Upper lobe of left lung (tissue), 6 donors: ENCODE data around the gene PPIG. TPM values are rescaled to one million over a fixed set of nuclear protein-coding genes. Genes with fewer than 3 reads are reported as not detected.
"Not testable (repeated sequence)": the region's sequence is repeated elsewhere in the genome, so short reads cannot be mapped to it uniquely, and the experiment has no call there.

Source experiments
- ATAC-seq, 2 donors: fragments of 200-7000 bp; cut with Tn5 transposase; one replicate each; pipeline ENCODE4 v1.9.1; 2022; ENCODE audit warnings: mild to moderate bottlenecking in 2 of 2, moderate library complexity in 2 of 2; ENCODE audit not compliant: low FRiP score in 2 of 2
- DNase-seq, 2 donors: peaks; one replicate each; pipeline ENCODE4 v3.0.0-alpha.2; 2019 to 2020
- H3K27ac ChIP-seq, 4 donors: fragments of 200-600 bp; sonication (generic); one replicate each; pipeline ENCODE4 v1.5.1; 2016 to 2019
- H3K27me3 ChIP-seq, 4 donors: fragments of 200-600 bp; sonication (generic); one replicate each; pipeline ENCODE4 v1.5.1; 2017 to 2019
- H3K36me3 ChIP-seq, 4 donors: fragments of 200-600 bp; sonication (generic); one replicate each; pipeline ENCODE4 v1.5.1; 2016 to 2019
- H3K4me1 ChIP-seq, 4 donors: fragments of 200-600 bp; sonication (generic); one replicate each; pipeline ENCODE4 v1.5.1; 2018 to 2019
- H3K4me3 ChIP-seq, 4 donors: fragments of 200-600 bp; sonication (generic); one replicate each; pipeline ENCODE4 v1.5.1; 2017 to 2019; ENCODE audit warnings: mild to moderate bottlenecking in 2 of 4, moderate library complexity in 1 of 4
- H3K9me3 ChIP-seq, 4 donors: fragments of 200-600 bp; sonication (generic); one replicate each; pipeline ENCODE4 v1.5.1; 2018 to 2019
- CTCF ChIP-seq, 6 experiments: fragments of 450-650 bp in 4 of 6; fragments of 200-600 bp in 2 of 6; sonication (generic) in 2 of 6; IDR thresholded peaks; one replicate each; pipeline ENCODE4 v1.5.1; 2016 to 2019; ENCODE audit warnings: antibody characterized with exemption in 6 of 6
- EP300 ChIP-seq, 4 donors: sonication (generic); formaldehyde crosslinking; IDR thresholded peaks; one replicate each; pipeline ENCODE4 v1.5.1; 2017; ENCODE audit warnings: antibody characterized with exemption in 4 of 4, control low read depth in 2 of 4
- POLR2A ChIP-seq, 4 donors: fragments of 450-650 bp; IDR thresholded peaks; one replicate each; pipeline ENCODE4 v1.5.1; 2016 to 2017; ENCODE audit warnings: antibody characterized with exemption in 4 of 4, mild to moderate bottlenecking in 2 of 4
- POLR2AphosphoS5 ChIP-seq, 2 donors: sonication (generic); formaldehyde crosslinking; IDR thresholded peaks; one replicate each; pipeline ENCODE4 v1.5.1; 2017; ENCODE audit warnings: antibody characterized with exemption in 2 of 2
- WGBS, 2 donors: methylation state at CpG; one replicate each; pipeline ENCODE4 v1.1.5; 2017 to 2018; 5-methylcytosine and 5-hydroxymethylcytosine counted together
- total RNA-seq, 6 donors: library from RNA; depleted of rRNA in 4 of 6; stranded (reverse); fragments of >200 nt in 4 of 6; gene quantifications; one replicate each; pipeline versions ENCODE4 v1.1.0 to v1.2.1, GENCODE V29; 2016 to 2021
- donor health status: DM: no; HTN: no; CAD: no; lungs with moderate emphysema.
- donor health status: DM: no; HTN: yes; CAD: no; lungs with severe emphysema.

The PPIG gene
- total RNA-seq, 6 donors from 2014 or later: 27.3 to 69.5 (median 46.2) TPM

DNA sequence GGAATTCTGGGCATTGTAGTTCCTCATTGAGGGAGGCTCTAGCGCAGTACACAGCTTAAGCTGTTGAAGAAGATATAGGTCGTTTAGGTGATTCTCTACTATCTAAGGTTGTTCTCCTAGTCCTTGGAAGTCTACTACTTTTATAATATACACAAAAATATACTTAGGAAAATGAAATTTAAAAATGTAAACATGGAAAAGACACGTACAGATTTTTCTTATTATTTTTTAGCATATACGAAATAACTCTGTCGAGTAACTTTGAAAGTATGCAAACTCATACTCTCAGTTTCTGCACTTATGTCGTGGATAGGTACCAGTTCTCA is 10.2 kb upstream of the PPIG start:
- TF ChIP-seq CTCF (IDR thresholded peaks at IDR 0.05): no peak
- no peak for TF ChIP-seq POLR2AphosphoS5 (IDR thresholded peaks at IDR 0.05)
- TF ChIP-seq POLR2A (IDR thresholded peaks at IDR 0.05): no peak
- no peak for TF ChIP-seq EP300 (IDR thresholded peaks at IDR 0.05)
- peaks cover 0 to 14% (median 6%) of the 10 kb centered on the region in 4 donors for H3K4me1 ChIP-seq
- peak overlapping the region; percentile 45 to 77 (median 72) for H3K4me3 ChIP-seq
- no peak for ATAC-seq
- no peak for DNase-seq
- 32 to 36% methylated on average over 6 of the region's 6 CpGs for WGBS, 2 donors
- peak overlapping the region in 2 of 4 donors; percentile 77 to 84 for H3K27ac ChIP-seq
- no peaks in the 10 kb centered on the region for H3K36me3 ChIP-seq
- no peaks in the 10 kb centered on the region for H3K27me3 ChIP-seq
- H3K9me3 ChIP-seq: no peaks in the 10 kb centered on the region

DNA sequence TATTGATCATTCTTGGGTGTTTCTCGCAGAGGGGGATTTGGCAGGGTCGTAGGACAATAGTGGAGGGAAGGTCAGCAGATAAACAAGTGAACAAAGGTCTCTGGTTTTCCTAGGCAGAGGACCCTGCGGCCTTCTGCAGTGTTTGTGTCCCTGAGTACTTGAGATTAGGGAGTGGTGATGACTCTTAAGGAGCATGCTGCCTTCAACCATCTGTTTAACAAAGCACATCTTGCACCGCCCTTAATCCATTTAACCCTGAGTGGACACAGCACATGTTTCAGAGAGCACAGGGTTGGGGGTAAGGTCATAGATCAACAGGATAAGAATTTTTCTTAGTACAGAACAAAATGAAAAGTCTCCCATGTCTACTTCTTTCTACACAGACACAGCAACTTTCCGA is 9.6 kb upstream of the PPIG start:
- not testable (repeated sequence) for ATAC-seq, DNase-seq, H3K27me3 ChIP-seq, H3K9me3 ChIP-seq, H3K36me3 ChIP-seq, H3K27ac ChIP-seq, H3K4me3 ChIP-seq
- peaks cover 0 to 14% (median 6%) of the 10 kb centered on the region in 4 donors for H3K4me1 ChIP-seq
- 62 to 69% methylated on average over 5 of the region's 5 CpGs for WGBS, 2 donors

DNA sequence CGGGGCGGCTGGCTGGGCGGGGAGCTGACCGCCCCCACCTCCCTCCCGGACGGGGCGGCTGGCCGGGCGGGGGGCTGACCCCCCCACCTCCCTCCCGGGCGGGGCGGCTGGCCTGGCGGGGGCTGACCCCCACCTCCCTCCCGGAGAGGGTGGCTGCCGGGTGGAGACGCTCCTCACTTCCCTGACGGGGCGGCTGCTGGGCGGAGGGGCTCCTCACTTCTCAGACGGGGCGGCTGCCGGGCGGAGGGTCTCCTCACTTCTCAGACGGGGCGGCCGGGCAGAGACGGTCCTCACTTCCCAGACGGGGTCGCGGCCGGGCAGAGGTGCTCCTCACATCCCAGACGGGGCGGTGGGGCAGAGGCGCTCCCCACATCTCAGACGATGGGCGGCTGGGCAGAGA is 8.9 kb upstream of the PPIG start:
- ATAC-seq, H3K9me3 ChIP-seq, H3K4me3 ChIP-seq, H3K36me3 ChIP-seq, H3K27me3 ChIP-seq, H3K27ac ChIP-seq: not testable (repeated sequence)
- 99% methylated on average over 16 of the region's 36 CpGs; no CpG with 5 or more reads in 1 of the 2 donors for WGBS, 2 donors
- peak in 1 of 2 donors; percentile 78 for DNase-seq
- H3K4me1 ChIP-seq: peaks cover 0 to 14% (median 6%) of the 10 kb centered on the region in 4 donors

GRCh38 chr2:169579044-169579443 is 5.1 kb upstream of the PPIG start:
- DNase-seq (no peak), ATAC-seq (no peak)
- TF ChIP-seq POLR2AphosphoS5 (IDR thresholded peaks at IDR 0.05) (no peak), POLR2A (IDR thresholded peaks at IDR 0.05) (no peak), CTCF (IDR thresholded peaks at IDR 0.05) (no peak), EP300 (IDR thresholded peaks at IDR 0.05) (no peak)

DNA sequence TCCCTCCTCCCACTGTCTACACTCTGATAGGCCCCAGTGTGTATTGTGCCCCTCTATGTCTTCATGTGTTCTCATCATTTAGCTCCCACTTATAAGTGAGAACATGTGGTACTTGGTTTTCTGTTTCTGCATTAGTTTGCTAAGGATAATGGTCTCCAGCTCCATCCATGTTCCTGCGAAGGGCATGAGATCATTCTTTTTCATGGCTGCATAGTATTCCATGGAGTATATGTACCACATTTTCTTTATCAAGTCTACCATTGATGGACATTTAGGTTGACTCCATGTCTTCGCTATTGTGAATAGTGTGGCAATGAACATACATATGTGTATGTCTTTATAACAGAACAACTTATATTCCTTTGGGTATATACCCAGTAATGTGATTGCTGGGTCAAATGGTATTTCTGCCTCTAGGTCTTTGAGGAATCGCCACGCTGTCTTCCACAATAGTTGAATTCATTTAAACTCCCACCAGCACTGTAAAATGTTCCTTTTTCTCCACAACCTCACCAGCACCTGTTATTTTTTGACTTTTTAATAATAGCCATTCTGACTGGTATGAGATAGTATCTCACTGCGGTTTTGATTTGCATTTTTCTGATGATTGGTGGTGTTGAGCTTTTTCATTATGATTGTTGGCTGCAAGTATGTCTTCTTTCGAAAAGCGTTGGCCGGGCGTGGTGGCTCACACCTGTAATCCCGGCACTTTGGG is 1.4 kb upstream of the PPIG start:
- not testable (repeated sequence) for H3K4me3 ChIP-seq, H3K27ac ChIP-seq, H3K27me3 ChIP-seq, ATAC-seq, DNase-seq, H3K36me3 ChIP-seq, H3K9me3 ChIP-seq
- 96 to 98% methylated on average over 10 of the region's 10 CpGs for WGBS, 2 donors
- peaks cover 21 to 23% (median 22%) of the 10 kb centered on the region in 4 donors for H3K4me1 ChIP-seq

More at GRCh38 chr2:169579044-169579443, 5.1 kb upstream of the PPIG start:
- H3K27me3 ChIP-seq: no peaks in the 10 kb centered on the region
- peaks cover 0 to 2% (median under 1%) of the 10 kb centered on the region in 4 donors for H3K4me1 ChIP-seq
- whole genome bisulfite sequencing, 2 donors: 56 to 63% methylated on average over 6 of the region's 6 CpGs
- no peak overlapping the region for H3K27ac ChIP-seq
- H3K36me3 ChIP-seq: no peaks in the 10 kb centered on the region
- no peaks in the 10 kb centered on the region for H3K9me3 ChIP-seq
- H3K4me3 ChIP-seq: no peak overlapping the region

DNA sequence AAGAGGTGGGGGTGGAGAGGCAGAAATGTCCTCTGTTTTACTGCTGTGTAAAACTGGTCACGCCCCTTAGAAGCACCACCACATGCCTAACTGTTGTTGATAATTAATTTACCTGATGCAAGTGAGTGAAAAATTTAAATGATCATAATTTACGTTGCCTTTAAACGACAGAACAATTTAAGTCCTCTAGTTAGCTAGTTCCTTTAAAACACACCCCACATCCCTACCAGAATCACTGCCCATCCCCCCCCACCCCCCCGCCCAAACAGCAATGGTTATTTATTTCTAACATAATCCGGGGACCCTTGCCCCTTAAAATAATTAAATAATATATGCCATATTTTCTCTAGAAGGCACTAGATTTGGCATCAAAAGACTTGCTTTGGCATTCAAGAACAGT is 633 bp upstream of the PPIG start:
- Histone ChIP-seq H3K27me3 (no peaks in the 10 kb centered on the region), H3K36me3 (no peaks in the 10 kb centered on the region), H3K27ac (peak overlapping the region in 2 of 4 donors; percentile 96 to 100), H3K4me3 (peak overlapping the region in 2 of 4 donors; percentile 74 to 91), H3K4me1 (peaks cover 21 to 25% (median 22%) of the 10 kb centered on the region in 4 donors), H3K9me3 (no peaks in the 10 kb centered on the region)
- DNase-seq: no peak
- no peak for ATAC-seq
- WGBS, 2 donors: 94 to 95% methylated on average over 5 of the region's 5 CpGs
- TF ChIP-seq POLR2AphosphoS5 (IDR thresholded peaks at IDR 0.05) (no peak), EP300 (IDR thresholded peaks at IDR 0.05) (no peak), CTCF (IDR thresholded peaks at IDR 0.05) (no peak), POLR2A (IDR thresholded peaks at IDR 0.05) (no peak)
